Endothelial cell of umbilical vein (primary cell): ENCODE measurements around the gene GPX7. TPM values are rescaled to one million over a fixed set of nuclear protein-coding genes. Genes with fewer than 3 reads are reported as not detected.

ENCODE experiments used
- BruUV-seq: library from RNA; stranded (reverse); fragments of 400-500 nt; replicated peaks from 2 replicates; lab custom pipeline; 2021; lab: Mats Ljungman, UMichigan
- CTCF ChIA-PET: fragments of 300-600, 350-600 bp; sonication (Branson Sonifier 250); formaldehyde crosslinking; loops from one replicate; lab custom pipeline; 2021; ENCODE audit warnings: antibody characterized with exemption, inconsistent platforms; lab: Charles Lee
- POLR2A ChIA-PET: fragments of 300-600, 350-600 bp; sonication (Branson Sonifier 250); formaldehyde crosslinking; loops from one replicate; lab custom pipeline; 2021; ENCODE audit warnings: antibody characterized with exemption, inconsistent platforms; lab: Charles Lee
- DNase-seq: peaks from one replicate; pipeline ENCODE4 v3.0.0-alpha.2; 2011; ENCODE audit warnings: low read depth, low spot score
- FAIRE-seq: peaks from 2 replicates; lab custom pipeline; 2011; peaks lifted over from hg19 to GRCh38; lab: Jason Lieb, UNC
- H2AFZ ChIP-seq: 2 replicates; pipeline ENCODE4 v1.6.0; 2012; ENCODE audit warnings: low read depth, low read length, control low read depth, inconsistent platforms
- H3K27ac ChIP-seq: 2 replicates; pipeline ENCODE4 v1.5.1; 2011; ENCODE audit warnings: low read depth, mild to moderate bottlenecking, control low read depth, low read length, moderate library complexity; ENCODE audit not compliant: insufficient read depth
- H3K27me3 ChIP-seq, 2 experiments: 2 replicates each; pipeline versions ENCODE4 v1.6.0 to v1.6.1; 2011; ENCODE audit warnings: low read length in 2 of 2, mixed read lengths in 1 of 2; ENCODE audit not compliant: control insufficient read depth in 2 of 2, insufficient read depth in 2 of 2
- H3K36me3 ChIP-seq, 2 experiments: 2 replicates in 1 of 2; 3 replicates in 1 of 2; pipeline ENCODE4 v1.5.1; 2011; ENCODE audit warnings: low read length in 2 of 2, mild to moderate bottlenecking in 1 of 2, moderate library complexity in 1 of 2; ENCODE audit not compliant: control insufficient read depth in 2 of 2, insufficient read depth in 2 of 2; ENCODE audit errors: extremely low read depth in 1 of 2
- H3K4me1 ChIP-seq: 3 replicates; pipeline ENCODE4 v1.5.1; 2011; ENCODE audit warnings: mild to moderate bottlenecking, low read length; ENCODE audit not compliant: control insufficient read depth, insufficient read depth; ENCODE audit errors: extremely low read depth
- H3K4me2 ChIP-seq: 2 replicates; pipeline ENCODE4 v1.6.1; 2011; ENCODE audit warnings: low read length, control low read depth, mixed read lengths; ENCODE audit not compliant: insufficient read depth
- H3K4me3 ChIP-seq, 3 experiments: fragments of 200-600 bp in 1 of 3; sonication (generic), shearing (Covaris generic) in 1 of 3; replicated peaks in 1 of 3; 2 replicates each; pipeline ENCODE4 v1.5.1; 2011 to 2016; ENCODE audit warnings: control low read depth in 3 of 3, low read length in 3 of 3, mild to moderate bottlenecking in 2 of 3, inconsistent platforms in 1 of 3, low read depth in 1 of 3, moderate library complexity in 1 of 3; ENCODE audit not compliant: insufficient read depth in 1 of 3
- H3K79me2 ChIP-seq: 2 replicates; pipeline ENCODE4 v1.6.0; 2012; ENCODE audit warnings: low read length, inconsistent platforms; ENCODE audit not compliant: control insufficient read depth, insufficient read depth
- H3K9ac ChIP-seq: replicated peaks from 2 replicates; pipeline ENCODE3; 2011; ENCODE audit warnings: low read length, control low read depth; ENCODE audit not compliant: insufficient read depth; ENCODE audit errors: extremely low read depth
- H3K9me1 ChIP-seq: replicated peaks from 3 replicates; pipeline ENCODE4 v1.6.0; 2011; ENCODE audit warnings: mild to moderate bottlenecking, low read length; ENCODE audit not compliant: control insufficient read depth, insufficient read depth; ENCODE audit errors: extremely low read depth
- H3K9me3 ChIP-seq: replicated peaks from 2 replicates; pipeline ENCODE4 v1.5.1; 2012; ENCODE audit warnings: low read length, inconsistent platforms; ENCODE audit not compliant: control insufficient read depth, insufficient read depth
- H4K20me1 ChIP-seq: replicated peaks from 2 replicates; pipeline ENCODE3; 2011; ENCODE audit warnings: mild to moderate bottlenecking, low read length; ENCODE audit not compliant: control insufficient read depth, insufficient read depth; ENCODE audit errors: extremely low read depth
- CTCF ChIP-seq, 2 donors: IDR thresholded peaks; 1 replicate in 1 of 2; 2 replicates in 1 of 2; pipeline ENCODE4 v1.5.1; 2011; ENCODE audit warnings: low read length in 2 of 2, mild to moderate bottlenecking in 2 of 2, moderate library complexity in 2 of 2, control low read depth in 1 of 2, inconsistent platforms in 1 of 2, low read depth in 1 of 2; ENCODE audit not compliant: insufficient read depth in 1 of 2; ENCODE audit errors: extremely low read depth in 1 of 2
- EZH2 ChIP-seq: IDR thresholded peaks from 2 replicates; pipeline ENCODE4 v1.6.1; 2012; ENCODE audit warnings: borderline replicate concordance, low read depth, mild to moderate bottlenecking, moderate library complexity, low read length, inconsistent platforms; ENCODE audit not compliant: severe bottlenecking
- FOS ChIP-seq: IDR thresholded peaks from 2 replicates; pipeline ENCODE4 v1.6.1; 2011; ENCODE audit warnings: mild to moderate bottlenecking, low read length, moderate library complexity, borderline replicate concordance; ENCODE audit not compliant: insufficient read depth
- GATA2 ChIP-seq: IDR thresholded peaks from 2 replicates; pipeline ENCODE4 v1.7.0; 2011; ENCODE audit warnings: low read depth, mild to moderate bottlenecking, moderate library complexity, mixed read lengths, low read length; ENCODE audit not compliant: insufficient read length, insufficient read depth
- JUN ChIP-seq: IDR thresholded peaks from 2 replicates; pipeline ENCODE4 v1.6.1; 2011; ENCODE audit warnings: borderline replicate concordance, low read depth; ENCODE audit not compliant: insufficient read length, insufficient read depth
- MAX ChIP-seq: IDR thresholded peaks from 2 replicates; pipeline ENCODE4 v1.6.1; 2011; ENCODE audit not compliant: insufficient read depth, insufficient read length
- MYC ChIP-seq: IDR thresholded peaks from one replicate; pipeline ENCODE4 v1.6.1; 2011; ENCODE audit warnings: mild to moderate bottlenecking, low read depth, low read length
- POLR2A ChIP-seq: IDR thresholded peaks from 2 replicates; pipeline ENCODE4 v1.6.1; 2012; ENCODE audit warnings: low read depth, mild to moderate bottlenecking, control low read depth, low read length
- POLR2AphosphoS5 ChIP-seq: IDR thresholded peaks from 2 replicates; pipeline ENCODE4 v1.6.1; 2012; ENCODE audit warnings: low read depth, mild to moderate bottlenecking, control low read depth, low read length, moderate library complexity; ENCODE audit not compliant: insufficient read depth
- dilution Hi-C: fragments of 300-500 bp; cut with MboI; formaldehyde crosslinking; loops from one replicate; pipeline ENCODE4 v1.15.0; 2019; ENCODE audit warnings: low sequenced_read_pairs; ENCODE audit not compliant: extremely low pct_ligation_motif_present
- intact Hi-C: fragments of 100-400 bp; cut with micrococcal nuclease; formaldehyde crosslinking; loops from one replicate; pipeline ENCODE4 v1.10.0; 2022
- polyA plus RNA-seq, 4 experiments: library from polyadenylated mRNA; depleted of rRNA in 3 of 4; stranded (reverse) in 3 of 4; unstranded in 1 of 4; fragments of >200 nt; gene quantifications; 2 replicates each; pipeline versions ENCODE4 v1.2.1 to v1.2.3, GENCODE V29; 2011 to 2012; ENCODE audit warnings: missing spikeins in 1 of 4
- total RNA-seq: library from RNA; stranded (reverse); gene quantifications from 2 replicates; pipeline ENCODE4 v1.2.3, GENCODE V29; 2021

The GPX7 gene
- total and polyA plus RNA-seq, 2 donors (not counting 3 experiments of a cell fraction or from before 2014, with no cell fraction given), result 8.9 to 25.7 TPM

- no peaks in the 10 kb centered on the region for H3K79me2 ChIP-seq
- peaks cover 1% of the 10 kb centered on the region in 2 experiments for H3K27me3 ChIP-seq
- intact Hi-C loops (loop anchor here (5.0 kb wide), 1 partner anchor 51 kb away; the partner anchor contains the start of gene TUT4), dilution Hi-C loops (no loop called here)
- FAIRE-seq, result peak; percentile 31
- peak overlapping the region; percentile 75 for H3K4me2 ChIP-seq
- CTCF ChIA-PET, result no interaction called here
- no TSS peak for BruUV-seq
- H3K9me1 ChIP-seq, result no peaks in the 10 kb centered on the region
- H3K4me3 ChIP-seq, result peak overlapping the region in 2 of 3 experiments; percentile 34 to 48
- peak overlapping the region; percentile 74 for H2AFZ ChIP-seq
- no peaks in the 10 kb centered on the region for H4K20me1 ChIP-seq
- H3K27ac ChIP-seq, result peak overlapping the region; percentile 20
- no peak for TF ChIP-seq POLR2A
- TF ChIP-seq GATA2, result no peak
- TF ChIP-seq EZH2, result no peak
- TF ChIP-seq POLR2AphosphoS5, result no peak
- TF ChIP-seq JUN, result no peak
- TF ChIP-seq MAX, result no peak
- TF ChIP-seq MYC, result no peak
- TF ChIP-seq FOS, result no peak
- no peak for TF ChIP-seq CTCF (IDR thresholded peaks at IDR 0.05; ENCODE audit: extremely low read depth in 1 of 2, insufficient read depth in 1 of 2, low read depth in 1 of 2, low read length in 2 of 2)
- DNase-seq, result no peak
- H3K36me3 ChIP-seq, result no peaks in the 10 kb centered on the region
- peak overlapping the region; percentile 83 for H3K9ac ChIP-seq
- peaks cover 8% of the 10 kb centered on the region for H3K4me1 ChIP-seq
- POLR2A ChIA-PET, result no interaction called here
- no peaks in the 10 kb centered on the region for H3K9me3 ChIP-seq
Observed at GRCh38 chr1:52602856-52603600, 857 bp downstream of the GPX7 start.
